ENCODE results near the gene SLC22A31. TPM values are rescaled to one million over a fixed set of nuclear protein-coding genes. Genes with fewer than 3 reads are reported as not detected.
"Not testable (repeated sequence)": the region's sequence is repeated elsewhere in the genome, so short reads cannot be mapped to it uniquely, and the experiment has no call there.

SLC22A31 gene
- total RNA-seq, 4 donors from 2014 or later: 0.54 TPM; not detected in 3

GRCh38 chr16:89187770-89188392, 12.5 kb downstream of the SLC22A31 start:
- intact Hi-C loops (cut with DNase I): no loop called here
- no peak overlapping the region for H3K4me3 ChIP-seq (replicated peaks in 1 of 3)
- no peak for TF ChIP-seq CTCF (IDR thresholded peaks at IDR 0.05)
- TF ChIP-seq POLR2A (IDR thresholded peaks at IDR 0.05): no peak
- H3K27me3 ChIP-seq: no peaks in the 10 kb centered on the region
- no peak overlapping the region for H3K27ac ChIP-seq
- DNase-seq: no peak
- WGBS, 2 donors: 69 to 72% methylated on average over 13 to 15 of the region's 19 CpGs
- H3K9me3 ChIP-seq: no peaks in the 10 kb centered on the region
- peaks cover 8 to 10% of the 10 kb centered on the region in 2 donors for H3K4me1 ChIP-seq
- H3K36me3 ChIP-seq: no peaks in the 10 kb centered on the region

GRCh38 chr16:89187032-89187769, 13.1 kb downstream of the SLC22A31 start:
- DNase-seq: no peak
- intact Hi-C loops (cut with DNase I): no loop called here
- WGBS, 2 donors: 59 to 65% methylated on average over 5 to 16 of the region's 19 CpGs
- Histone ChIP-seq H3K36me3 (no peaks in the 10 kb centered on the region), H3K4me1 (peaks cover 7 to 9% of the 10 kb centered on the region in 2 donors), H3K27me3 (no peaks in the 10 kb centered on the region), H3K4me3 (replicated peaks in 1 of 3) (no peak overlapping the region), H3K9me3 (no peaks in the 10 kb centered on the region), H3K27ac (no peak overlapping the region)
- no peak for TF ChIP-seq CTCF (IDR thresholded peaks at IDR 0.05)
- TF ChIP-seq POLR2A (IDR thresholded peaks at IDR 0.05): no peak

- WGBS, 2 donors: 95% methylated on average over 14 to 18 of the region's 20 CpGs
- intact Hi-C loops (cut with DNase I): not testable (repeated sequence)
Measured at GRCh38 chr16:89186593-89187031, 13.7 kb downstream of the SLC22A31 start.

GRCh38 chr16:89185887-89186592, 14.3 kb downstream of the SLC22A31 start:
- H3K9me3 ChIP-seq; H3K4me1 ChIP-seq; intact Hi-C loops (cut with DNase I); H3K27ac ChIP-seq; H3K4me3 ChIP-seq (replicated peaks in 1 of 3); DNase-seq; H3K36me3 ChIP-seq; H3K27me3 ChIP-seq: not testable (repeated sequence)
- 92 to 96% methylated on average over 18 to 24 of the region's 30 CpGs for WGBS, 2 donors

More at GRCh38 chr16:89186593-89187031, 13.7 kb downstream of the SLC22A31 start:
- H3K27ac ChIP-seq; H3K4me3 ChIP-seq (replicated peaks in 1 of 3); DNase-seq; H3K9me3 ChIP-seq; H3K36me3 ChIP-seq; H3K4me1 ChIP-seq; H3K27me3 ChIP-seq: not testable (repeated sequence)

- no peak for DNase-seq
- 74 to 83% methylated on average over 14 to 18 of the region's 48 CpGs for WGBS, 2 donors
- no peak for TF ChIP-seq POLR2A (IDR thresholded peaks at IDR 0.05)
- TF ChIP-seq CTCF (IDR thresholded peaks at IDR 0.05): no peak
Measured at GRCh38 chr16:89184933-89185794, 15.2 kb downstream of the SLC22A31 start.

More at GRCh38 chr16:89184933-89185794, 15.2 kb downstream of the SLC22A31 start:
- H3K27me3 ChIP-seq: no peaks in the 10 kb centered on the region
- intact Hi-C loops (cut with DNase I): no loop called here
- no peak overlapping the region for H3K4me3 ChIP-seq (replicated peaks in 1 of 3)
- H3K27ac ChIP-seq: no peak overlapping the region
- no peaks in the 10 kb centered on the region for H3K36me3 ChIP-seq
- H3K9me3 ChIP-seq: no peaks in the 10 kb centered on the region
- H3K4me1 ChIP-seq: no peaks in the 10 kb centered on the region

Data from thyroid gland (tissue), 4 donors.